Measurements from ENCODE around the gene ACBD5.
"Not testable (repeated sequence)": the region's sequence is repeated elsewhere in the genome, so short reads cannot be mapped to it uniquely, and the experiment has no call there.

ACBD5 gene

DNA sequence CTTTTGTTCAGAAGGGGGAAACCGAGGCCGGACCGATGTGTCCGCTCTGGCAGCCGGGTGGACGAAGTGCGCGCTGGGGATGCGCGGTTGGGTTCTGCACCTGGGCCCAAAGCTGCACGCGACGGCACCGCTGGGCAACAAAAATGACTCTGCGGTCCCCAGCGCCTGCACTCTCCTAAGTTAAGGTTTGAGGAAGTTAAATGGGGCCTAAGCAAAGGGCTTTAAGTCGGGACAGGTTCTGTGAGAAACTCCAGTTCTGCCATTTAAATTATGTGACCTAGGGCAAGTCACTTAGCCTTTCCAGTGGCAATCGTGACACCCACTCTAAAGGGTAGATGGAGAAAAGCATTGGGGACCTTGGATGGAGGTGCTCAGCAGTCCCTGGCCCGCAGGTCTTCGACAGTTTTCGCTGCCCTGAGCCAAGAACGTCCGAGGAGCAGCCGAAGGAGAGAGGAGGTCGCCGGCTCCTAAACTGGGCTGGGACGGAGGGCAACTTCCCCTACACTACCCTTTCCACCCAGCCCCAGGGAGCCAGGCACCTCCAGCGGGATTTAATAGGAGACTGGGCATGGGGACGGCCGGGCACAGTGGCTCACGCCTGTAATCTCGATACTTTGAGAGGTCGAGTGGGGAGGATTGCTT is 534 bp upstream of the ACBD5 start:
- DNase-seq (ENCODE audit: low read depth) = peak; percentile 9

DNA sequence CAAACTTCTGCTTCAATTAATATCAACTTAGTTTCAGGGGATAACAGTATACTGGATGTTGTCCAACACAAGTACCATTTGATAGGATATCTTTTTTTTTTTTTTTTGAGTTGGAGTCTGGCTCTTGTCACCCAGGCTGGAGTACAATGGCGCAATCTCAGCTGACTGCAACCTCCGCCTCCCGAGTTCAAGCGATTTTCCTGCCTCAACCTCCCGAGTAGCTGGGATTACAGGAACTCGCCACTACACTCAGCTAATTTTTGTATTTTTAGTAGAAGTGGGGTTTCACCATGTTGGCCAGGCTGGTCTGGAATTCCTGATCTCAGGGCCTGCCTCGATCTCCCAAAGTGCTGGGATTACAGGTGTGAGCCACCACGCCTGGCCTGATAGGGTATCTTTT is 3.1 kb downstream of the ACBD5 start:
- DNase-seq (ENCODE audit: low read depth) = not testable (repeated sequence)

DNA sequence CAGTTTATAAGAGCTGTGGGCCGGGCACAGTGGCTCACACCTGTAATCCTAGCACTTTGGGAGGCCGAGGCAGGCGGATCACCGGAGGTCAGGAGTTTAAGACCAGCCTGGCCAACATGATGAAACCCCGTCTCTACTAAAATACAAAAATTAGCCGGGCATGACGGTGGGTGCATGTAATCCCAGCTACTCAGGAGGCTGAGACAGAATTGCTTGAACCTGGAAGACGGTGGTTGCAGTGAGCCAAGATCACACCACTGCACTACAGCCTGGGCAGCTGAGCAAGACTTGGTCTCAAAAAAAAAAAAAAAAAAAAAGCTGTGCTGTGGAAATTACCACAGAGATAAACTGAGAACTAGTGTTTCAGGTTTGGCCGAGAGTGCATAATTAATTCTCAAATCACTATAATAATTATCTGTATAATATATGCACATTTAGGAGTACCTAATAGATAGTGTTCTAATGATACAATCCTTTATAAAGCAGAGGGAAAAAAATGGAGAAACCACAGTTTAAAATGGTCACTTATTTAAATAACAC is 3.9 kb downstream of the ACBD5 start:
- DNase-seq (ENCODE audit: low read depth) = not testable (repeated sequence)

DNA sequence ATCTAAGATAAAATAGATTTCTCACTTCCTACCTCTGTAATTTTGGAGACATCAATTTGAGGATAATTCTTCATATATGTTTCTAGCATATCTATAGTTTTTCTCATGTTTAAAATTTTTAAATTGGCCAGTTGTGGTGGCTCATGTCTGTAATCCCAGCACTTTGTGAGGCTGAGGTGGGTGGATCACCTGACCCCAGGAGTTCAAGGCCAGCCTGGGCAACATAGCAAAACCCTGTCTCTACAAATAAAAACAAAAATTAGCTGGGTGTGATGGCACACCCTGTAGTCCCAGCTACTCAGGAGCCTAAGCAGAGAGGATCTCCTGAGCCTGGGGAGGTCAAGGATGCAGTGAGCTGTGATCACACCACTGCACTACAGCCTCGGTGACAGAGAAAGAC is 4.9 kb downstream of the ACBD5 start:
- no peak for DNase-seq (ENCODE audit: low read depth)

DNA sequence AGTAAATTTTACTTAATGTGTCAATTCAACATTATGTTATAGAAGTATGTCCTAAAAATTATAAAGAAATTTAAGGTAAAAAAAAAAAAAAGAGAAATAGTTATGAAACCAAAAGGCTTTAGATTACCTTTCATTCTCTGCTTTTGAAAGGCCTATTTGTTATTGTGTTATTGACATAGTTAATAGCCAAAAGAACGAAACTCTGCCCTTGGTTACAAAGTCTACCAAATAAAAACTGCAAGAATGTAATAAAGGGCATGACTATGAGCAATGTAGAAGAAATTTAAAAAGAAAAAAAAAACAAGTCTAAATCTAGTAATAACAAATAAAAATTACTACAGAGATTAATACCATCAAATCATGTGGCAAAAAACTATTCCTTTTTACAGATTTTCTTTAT is 10.6 kb downstream of the ACBD5 start:
- no peak for DNase-seq (ENCODE audit: low read depth)

DNA sequence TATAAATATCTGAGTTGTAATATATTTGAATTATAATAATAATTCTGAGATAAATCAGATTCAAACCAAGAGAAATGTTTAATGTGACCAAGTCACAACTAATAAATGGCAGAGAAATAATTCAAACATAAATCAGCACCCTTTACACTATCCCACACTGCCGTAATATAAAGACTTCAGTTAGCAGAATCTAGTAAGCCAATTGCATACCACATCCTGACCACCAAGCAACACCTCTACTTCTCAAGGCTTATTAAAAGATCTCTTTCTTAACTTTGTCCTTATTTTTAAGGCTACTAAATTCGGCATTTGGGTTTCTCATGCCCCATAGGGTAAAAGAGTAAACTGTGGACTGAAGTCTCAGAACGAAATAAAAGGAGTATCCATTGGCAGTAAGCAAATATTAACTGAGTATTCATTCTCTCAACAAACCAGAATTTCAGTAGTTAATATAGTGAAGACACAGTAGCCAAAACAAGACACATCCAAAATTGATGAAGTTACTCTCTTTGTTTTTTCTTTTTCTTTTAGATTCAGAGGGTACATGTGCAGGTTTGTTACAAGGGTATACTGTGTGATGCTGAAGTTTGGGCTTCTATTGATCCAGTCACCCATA is 14.8 kb downstream of the ACBD5 start:
- no peak for DNase-seq (ENCODE audit: low read depth)

DNA sequence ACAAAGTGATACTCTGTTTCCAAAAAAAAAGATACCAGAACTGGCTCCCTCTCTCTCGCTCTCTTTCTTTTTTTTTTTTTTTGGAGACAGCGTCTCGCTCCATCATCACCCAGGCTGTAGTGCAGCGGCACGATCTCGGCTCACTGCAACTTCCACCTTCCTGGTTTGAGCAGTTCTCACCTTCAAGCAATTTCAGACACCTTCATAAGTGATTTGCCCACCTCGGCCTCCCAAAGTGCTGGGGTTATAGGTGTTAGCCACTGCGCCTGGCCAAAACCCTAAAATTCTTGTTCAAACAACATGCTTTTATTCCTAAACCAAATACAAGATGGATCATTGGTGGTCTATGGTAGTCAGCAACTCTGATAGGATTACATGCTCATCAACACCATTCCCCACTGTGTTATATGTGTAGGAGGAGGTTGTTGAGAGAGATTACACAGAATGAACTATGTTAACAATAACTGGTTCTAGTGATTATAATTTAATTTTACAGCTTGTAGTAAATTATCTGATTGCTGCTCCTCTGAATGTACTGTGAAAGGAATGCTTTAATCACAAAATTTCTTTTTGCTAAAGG is 15.5 kb downstream of the ACBD5 start:
- DNase-seq (ENCODE audit: low read depth) = peak; percentile 14

DNA sequence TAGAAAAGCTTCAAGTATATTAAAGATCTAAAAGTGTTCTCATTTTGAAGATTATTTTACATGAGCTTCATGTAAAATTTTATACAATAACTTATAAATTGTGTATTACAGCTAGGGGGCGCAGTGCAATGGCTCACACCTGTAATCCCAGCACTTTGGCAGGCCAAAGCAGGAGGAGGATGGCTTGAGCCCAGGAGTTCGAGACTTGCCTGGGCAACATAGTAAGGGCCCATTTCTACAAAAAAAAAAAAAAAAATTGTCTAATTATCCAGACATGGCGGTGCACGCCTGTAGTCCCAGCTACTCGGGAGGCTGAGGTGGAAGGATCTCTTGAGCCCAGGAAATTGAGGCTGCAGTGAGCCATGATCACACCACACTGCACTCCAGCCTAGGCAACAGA is 16.6 kb downstream of the ACBD5 start:
- no peak for DNase-seq (ENCODE audit: low read depth)

DNA sequence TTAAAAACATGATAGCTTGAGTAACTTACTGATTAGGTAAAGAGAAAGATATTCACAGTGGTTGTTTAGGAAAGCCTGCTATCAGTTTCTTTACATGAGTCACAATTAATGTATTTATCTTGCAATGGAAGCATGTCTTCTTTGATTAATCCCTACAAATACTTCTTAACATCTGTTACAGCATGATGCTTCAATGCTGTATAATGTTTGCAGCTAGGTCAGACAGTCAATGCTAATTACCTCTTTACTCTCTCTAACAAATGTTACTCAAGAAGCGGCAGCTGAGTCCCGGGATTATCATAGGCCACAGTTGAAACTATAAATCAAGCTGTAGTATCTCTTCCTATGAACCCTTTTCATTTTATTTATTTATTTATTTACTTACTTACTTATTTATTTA is 33.2 kb downstream of the ACBD5 start:
- no peak for DNase-seq (ENCODE audit: low read depth)

DNA sequence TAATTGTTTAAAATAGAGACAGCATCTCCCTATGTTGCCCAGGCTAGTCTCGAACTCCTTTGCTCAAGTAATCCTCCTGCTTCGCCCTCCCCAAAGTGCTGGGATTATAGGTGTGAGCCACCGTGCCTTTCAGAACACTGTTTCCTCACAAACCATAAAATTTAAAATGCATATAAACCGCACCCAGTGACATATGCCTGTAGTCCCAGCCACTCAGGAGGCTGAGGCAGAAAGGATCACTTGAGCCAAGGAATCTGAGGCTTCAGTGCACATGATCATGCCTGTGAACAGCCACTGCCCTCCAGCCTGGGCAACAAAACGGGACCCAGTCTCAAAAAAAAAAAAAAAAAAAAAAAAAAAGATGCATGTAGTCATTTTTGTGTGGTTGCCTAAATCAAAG is 36.8 kb downstream of the ACBD5 start:
- no peak for DNase-seq (ENCODE audit: low read depth)

DNA sequence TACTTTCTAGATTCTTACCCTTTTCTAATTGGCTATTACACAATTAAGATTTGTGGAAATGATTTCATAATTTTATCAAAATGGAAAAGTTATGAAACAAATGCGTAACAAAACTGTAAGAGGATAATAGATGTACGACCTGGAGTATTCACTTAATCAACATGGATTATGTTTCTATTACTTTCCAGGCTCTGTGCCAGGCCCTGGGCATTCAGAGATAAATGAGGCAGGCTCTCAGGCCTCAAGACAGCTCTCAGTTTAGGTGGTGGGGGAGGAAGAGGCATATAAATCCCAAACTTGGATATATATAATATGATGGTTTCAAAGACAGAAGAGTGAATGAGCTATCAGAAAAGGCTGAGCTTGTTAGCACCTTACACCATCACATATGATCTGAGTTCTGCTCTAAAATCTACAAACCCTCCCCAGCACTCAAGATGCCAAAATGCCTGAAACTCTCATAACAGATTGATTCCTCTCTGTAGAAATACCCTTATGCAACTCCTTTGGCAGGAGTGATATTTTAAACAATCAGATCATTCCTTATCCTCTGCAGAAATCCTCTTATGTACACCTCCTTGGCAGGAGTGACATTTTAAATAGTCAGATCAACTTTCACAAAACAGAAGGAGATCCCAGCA is 42.5 kb downstream of the ACBD5 start:
- no peak for DNase-seq (ENCODE audit: low read depth)

DNA sequence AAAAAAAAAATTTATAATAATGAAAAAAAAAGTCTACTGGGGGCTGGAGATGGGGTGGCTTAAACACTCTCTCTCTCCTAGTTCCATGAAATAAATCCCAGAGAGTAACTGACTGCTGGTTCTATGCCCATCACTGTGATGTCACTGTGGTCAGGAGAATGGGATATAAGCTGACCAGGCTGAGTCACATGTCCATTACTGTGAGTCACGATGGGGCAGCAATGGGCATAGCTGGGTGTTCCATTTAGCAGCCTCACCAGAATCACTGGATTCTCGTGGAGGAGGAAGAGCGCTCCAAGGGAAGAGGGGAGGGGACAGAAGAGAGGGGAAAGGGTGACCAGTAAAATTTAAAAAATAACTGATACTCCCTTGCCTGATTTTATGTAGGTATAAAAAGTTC is 48.3 kb downstream of the ACBD5 start:
- DNase-seq (ENCODE audit: low read depth) = no peak

DNA sequence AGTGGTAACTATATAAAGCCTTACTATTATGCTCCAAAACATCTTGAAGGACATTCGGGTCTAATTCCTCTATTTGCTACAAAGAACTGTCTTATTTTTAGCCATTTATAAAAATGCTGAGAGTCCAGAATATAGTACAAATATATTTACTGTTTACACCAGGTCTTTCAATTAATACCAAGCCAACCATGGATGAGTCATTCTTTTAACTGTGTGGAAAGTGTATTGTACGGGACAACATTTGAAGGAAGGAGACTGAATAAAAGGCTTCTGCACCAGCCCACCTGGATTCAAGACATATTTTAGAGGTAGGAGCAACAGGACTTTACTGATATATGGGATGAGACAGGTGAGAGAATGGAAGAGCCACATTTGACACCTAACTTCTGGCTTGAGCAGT is 50.1 kb downstream of the ACBD5 start:
- no peak for DNase-seq (ENCODE audit: low read depth)

DNA sequence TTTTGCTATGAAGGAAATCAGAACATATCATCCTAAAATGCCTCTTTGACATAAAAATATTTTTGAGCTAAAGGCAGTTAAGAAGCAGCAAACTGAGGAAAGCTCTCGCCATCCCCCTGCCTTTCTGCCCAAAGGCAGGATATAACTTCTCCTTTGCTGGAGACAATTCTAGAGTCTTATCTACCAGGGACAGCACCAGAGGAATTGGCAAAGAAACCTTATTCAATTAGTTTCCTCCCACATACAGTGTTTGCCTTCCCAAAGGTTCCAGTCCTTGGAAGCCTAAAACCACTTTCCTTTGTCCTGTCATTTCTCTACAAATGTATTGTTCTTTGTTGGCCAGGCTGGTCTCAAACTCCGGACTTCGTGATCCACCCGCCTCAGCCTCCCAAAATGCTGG is 51.7 kb downstream of the ACBD5 start:
- no peak for DNase-seq (ENCODE audit: low read depth)

DNA sequence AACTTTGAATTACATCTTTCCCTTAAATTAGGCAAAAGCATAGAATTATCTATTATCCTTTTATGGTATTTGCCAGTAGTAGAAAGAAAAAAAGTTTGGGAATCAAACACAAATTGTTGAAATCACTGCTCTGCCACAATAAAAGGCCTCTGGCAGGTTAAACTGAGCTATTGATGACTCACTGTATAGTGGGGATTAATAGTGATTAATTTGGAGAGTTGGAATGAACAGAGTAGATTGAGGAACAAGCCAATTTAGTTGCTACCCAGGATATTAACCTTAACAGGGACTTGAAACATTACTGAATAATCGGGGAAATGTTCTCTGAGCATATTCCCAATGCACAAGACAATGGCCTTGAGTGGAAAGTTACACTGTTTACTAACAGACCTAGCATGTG is 52.3 kb downstream of the ACBD5 start:
- no peak for DNase-seq (ENCODE audit: low read depth)

DNA sequence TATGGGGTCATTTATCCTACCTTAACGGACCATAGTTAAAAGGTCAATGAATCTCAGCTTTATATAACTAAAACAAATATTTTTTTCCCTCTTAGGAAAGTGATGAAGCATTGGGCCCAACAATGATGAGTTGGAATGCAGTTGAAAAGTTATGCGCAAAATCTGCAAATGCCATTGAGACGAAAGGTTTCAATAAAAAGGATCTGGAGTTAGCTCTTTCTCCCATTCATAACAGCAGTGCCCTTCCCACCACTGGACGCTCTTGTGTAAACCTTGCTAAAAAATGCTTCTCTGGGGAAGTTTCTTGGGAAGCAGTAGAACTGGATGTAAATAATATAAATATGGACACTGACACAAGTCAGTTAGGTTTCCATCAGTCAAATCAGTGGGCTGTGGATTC is 70.7 kb downstream of the ACBD5 start:
- DNase-seq (ENCODE audit: low read depth) = no peak

DNA sequence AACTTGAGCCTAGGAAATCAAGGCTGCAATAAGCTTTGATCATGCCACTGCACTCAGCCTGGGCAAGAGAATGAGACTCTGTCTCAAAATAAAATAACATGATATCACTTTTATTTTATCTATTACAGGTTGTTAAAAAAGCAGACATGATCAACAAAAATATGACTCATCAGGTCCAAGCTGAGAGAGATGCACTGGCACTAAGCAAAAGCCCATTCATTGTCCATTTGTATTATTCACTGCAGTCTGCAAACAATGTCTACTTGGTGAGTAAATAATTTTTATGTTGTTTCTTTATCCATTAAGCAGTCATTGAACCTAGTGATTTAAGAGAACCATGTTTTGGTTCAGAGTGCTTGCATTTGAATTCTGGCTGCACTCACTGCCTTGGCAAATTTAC is 82.2 kb downstream of the ACBD5 start:
- DNase-seq (ENCODE audit: low read depth) = no peak

DNA sequence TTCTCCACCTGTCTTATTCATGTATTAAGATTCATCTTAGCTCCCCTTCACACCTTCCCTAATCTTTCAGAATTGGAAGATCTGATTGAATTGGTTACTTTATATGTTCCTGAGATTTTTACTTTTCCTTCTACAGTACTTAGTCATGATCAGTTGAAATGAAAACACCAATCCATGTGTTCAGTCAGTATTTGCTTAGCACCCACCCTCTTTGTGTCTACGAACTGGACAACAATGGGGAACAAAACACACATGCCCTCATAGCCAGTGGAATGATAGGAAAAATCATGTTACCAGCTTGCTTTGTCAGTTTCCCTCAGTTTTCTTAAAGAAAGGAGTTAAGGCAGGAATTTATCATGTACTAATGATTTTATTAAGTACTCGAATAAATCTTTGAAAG is 83.4 kb downstream of the ACBD5 start:
- no peak for DNase-seq (ENCODE audit: low read depth)

DNA sequence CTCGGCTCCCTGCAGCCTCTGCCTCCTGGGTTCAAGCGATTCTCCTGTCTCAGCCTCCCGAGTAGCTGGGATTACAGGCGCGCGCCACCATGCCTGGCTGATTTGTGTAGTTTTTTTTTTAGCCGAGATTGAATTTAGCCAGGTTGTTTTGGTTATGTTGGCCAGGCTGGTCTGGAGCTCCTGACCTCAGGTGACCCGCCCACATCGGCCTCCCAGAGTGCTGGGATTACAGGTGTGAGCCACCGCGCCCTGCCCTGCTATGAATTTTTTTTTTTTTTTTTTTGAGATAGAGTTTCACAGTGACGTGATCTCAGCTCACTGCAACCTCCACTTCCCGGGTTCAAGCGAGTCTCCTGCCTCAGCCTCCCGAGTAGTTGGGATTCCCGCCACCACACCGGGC is 84.0 kb downstream of the ACBD5 start:
- DNase-seq (ENCODE audit: low read depth) = not testable (repeated sequence)

DNA sequence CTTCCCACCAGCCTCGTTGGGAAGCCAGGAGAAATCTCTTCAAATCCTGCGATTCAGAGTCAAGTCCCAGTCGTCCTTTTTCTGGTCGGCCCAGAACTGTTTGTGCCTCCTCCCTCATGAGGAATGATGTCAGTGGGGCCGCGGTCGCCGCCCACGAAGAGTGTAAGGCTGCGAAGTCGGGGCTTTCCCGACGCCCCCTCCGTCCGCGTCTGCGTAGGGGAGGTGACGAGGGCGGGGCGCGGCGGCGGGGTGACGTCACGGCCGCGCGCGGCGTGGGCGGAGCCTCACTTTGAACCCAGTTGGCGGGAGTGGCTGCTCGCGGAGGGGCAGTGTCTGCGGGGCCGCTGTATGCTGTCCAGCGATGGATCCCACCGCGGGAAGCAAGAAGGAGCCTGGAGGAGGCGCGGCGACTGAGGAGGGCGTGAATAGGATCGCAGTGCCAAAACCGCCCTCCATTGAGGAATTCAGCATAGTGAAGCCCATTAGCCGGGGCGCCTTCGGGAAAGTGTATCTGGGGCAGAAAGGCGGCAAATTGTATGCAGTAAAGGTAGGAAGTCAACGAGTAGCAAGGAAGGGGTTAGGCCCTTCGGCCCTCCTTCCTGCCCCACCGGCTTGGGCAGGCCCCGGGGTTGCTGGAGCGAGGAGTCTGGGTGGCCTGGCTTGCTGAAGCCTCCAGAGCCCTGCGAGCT is 85.4 kb downstream of the ACBD5 start, which contains the start of gene MASTL:
MASTL (plus strand) TSS at position 287 of the 689 bp plus-strand sequence; CDS start at position 362, 75 bp downstream.
- peak; percentile 89 for DNase-seq (ENCODE audit: low read depth)

DNA sequence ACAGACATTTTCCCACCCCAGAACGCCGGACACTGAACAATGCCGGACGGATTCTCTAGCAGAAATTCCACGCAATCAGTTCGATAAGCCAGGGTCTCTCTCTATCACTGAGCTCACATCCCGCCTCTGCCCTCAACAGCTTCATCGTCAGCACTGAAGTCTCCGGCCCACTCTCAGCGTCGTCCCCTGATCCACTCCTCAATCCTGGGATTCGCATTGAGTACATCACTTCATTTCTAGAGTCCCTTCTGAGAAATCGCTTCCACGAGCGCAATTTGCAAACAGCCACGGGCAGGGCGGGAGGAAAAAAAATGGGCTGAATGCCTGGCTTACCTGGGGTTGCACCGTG is 86.8 kb downstream of the ACBD5 start:
- peak; percentile 4 for DNase-seq (ENCODE audit: low read depth)

DNA sequence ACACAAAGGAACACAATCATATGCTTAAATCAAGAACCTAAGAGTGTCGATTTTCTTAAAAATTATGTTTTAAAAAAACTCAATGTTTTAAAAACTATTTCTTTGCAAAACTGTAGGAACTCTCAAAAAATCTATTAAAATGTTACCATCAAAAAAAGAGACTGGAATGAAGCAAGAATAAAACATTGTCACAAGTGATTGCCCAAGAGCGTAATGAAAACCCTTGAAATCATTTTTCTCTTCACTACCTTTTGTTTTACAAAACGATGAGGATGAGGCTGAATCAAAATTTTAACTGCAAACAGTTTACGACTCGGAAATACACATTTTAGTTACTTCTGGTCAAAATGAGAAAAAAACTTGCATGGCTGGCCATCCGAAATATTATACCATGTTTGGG is 87.3 kb downstream of the ACBD5 start:
- no peak for DNase-seq (ENCODE audit: low read depth)

DNA sequence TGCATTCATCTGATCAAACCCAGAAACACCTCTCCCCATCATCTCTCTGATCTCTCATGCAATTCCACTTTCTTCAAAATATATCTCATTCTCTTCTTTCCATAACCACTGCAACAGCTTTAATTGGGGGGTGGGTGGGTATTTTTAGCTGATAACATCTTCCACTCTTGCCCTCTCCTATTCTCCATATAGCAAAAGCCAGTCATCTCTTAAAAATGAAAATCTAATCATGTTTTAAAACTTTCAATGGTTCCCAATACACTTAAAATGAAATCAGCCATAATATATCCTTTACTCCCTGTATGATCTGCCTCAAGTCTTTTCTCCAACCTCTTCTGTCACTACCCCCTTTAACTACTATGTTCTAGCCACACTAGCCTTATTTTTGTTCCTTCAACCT is 87.9 kb downstream of the ACBD5 start:
- DNase-seq (ENCODE audit: low read depth) = no peak
